C1 segment of cervical spinal cord (tissue), 14 donors: ENCODE measurements around the gene SLC25A39.
"Not testable (repeated sequence)": the region's sequence is repeated elsewhere in the genome, so short reads cannot be mapped to it uniquely, and the experiment has no call there.

ENCODE experiments used
- DNase-seq, 14 donors: peaks; one replicate each; lab custom pipeline; 2025; lab: John Stamatoyannopoulos, UW

Gene SLC25A39

GRCh38 chr17:44354582-44355561 is 30.2 kb upstream of the SLC25A39 start:
- peak in 1 of 14 donors; percentile 8 for DNase-seq

- DNase-seq: no peak
These were observed 29.2 kb upstream of the SLC25A39 start for GRCh38 chr17:44353672-44354331.

- DNase-seq: no peak
These were observed 28.4 kb upstream of the SLC25A39 start for GRCh38 chr17:44352828-44353671.

GRCh38 chr17:44351961-44352827 is 27.6 kb upstream of the SLC25A39 start:
- DNase-seq: no peak

- no peak for DNase-seq
These were observed 26.8 kb upstream of the SLC25A39 start for GRCh38 chr17:44351464-44351863.

GRCh38 chr17:44350733-44351226 is 26.2 kb upstream of the SLC25A39 start:
- peak in 9 of 14 donors; percentile 4 to 60 (median 23) for DNase-seq

- DNase-seq: no peak
These were observed 25.0 kb upstream of the SLC25A39 start for GRCh38 chr17:44349553-44350070.

GRCh38 chr17:44348988-44349364 is 24.4 kb upstream of the SLC25A39 start:
- no peak for DNase-seq

- peak in 9 of 14 donors; percentile 24 to 68 (median 39) for DNase-seq
These were observed 23.8 kb upstream of the SLC25A39 start for GRCh38 chr17:44348234-44348987.

- DNase-seq: not testable (repeated sequence)
These were observed 22.8 kb upstream of the SLC25A39 start for GRCh38 chr17:44347206-44348055.

GRCh38 chr17:44346064-44346844 is 21.6 kb upstream of the SLC25A39 start:
- no peak for DNase-seq

- DNase-seq: peak in 11 of 14 donors; percentile 33 to 80 (median 55)
These were observed 20.9 kb upstream of the SLC25A39 start for GRCh38 chr17:44345454-44346026.

- peak; percentile 84 to 99 (median 93) for DNase-seq
These were observed 20.4 kb upstream of the SLC25A39 start, which contains the start of gene GRN for GRCh38 chr17:44344939-44345453. TSS of gene GRN (plus strand) at chr17:44345302. CDS start at chr17:44349165, 3,863 bp downstream.

- DNase-seq: peak in 1 of 14 donors; percentile 38
These were observed 19.0 kb upstream of the SLC25A39 start for GRCh38 chr17:44343510-44344209.

- not testable (repeated sequence) for DNase-seq
These were observed 15.9 kb upstream of the SLC25A39 start for GRCh38 chr17:44340553-44340952.

GRCh38 chr17:44338702-44339101 is 14.1 kb upstream of the SLC25A39 start:
- no peak for DNase-seq
